ENCODE results near the gene C2orf76. TPM values are rescaled to one million over a fixed set of nuclear protein-coding genes. Genes with fewer than 3 reads are reported as not detected.

The C2orf76 gene
- total and polyA plus RNA-seq, 10 of the 15 experiments (the other 5 are each of a cell fraction or from before 2014, with no cell fraction given), result 14.0 to 46.1 (median 25.4) TPM

GRCh38 chr2:119264781-119265692 lies 101.6 kb downstream of the C2orf76 start:
- Histone ChIP-seq H3K79me2 (ENCODE audit: control insufficient read depth, insufficient read depth, low read length) (no peaks in the 10 kb centered on the region), H3K9ac (ENCODE audit: control insufficient read depth, insufficient read depth, low read length) (no peak overlapping the region), H4K20me1 (ENCODE audit: control insufficient read depth, insufficient read depth) (no peaks in the 10 kb centered on the region), H2AFZ (ENCODE audit: control insufficient read depth, low read depth, low read length) (no peak overlapping the region), H3K36me3 (ENCODE audit: control insufficient read depth in 2 of 2, insufficient read depth in 2 of 2, low read length in 1 of 2) (peaks cover 0 to 2% of the 10 kb centered on the region in 2 experiments; a peak in 1 of 4 replicates), H3K9me3 (replicated peaks; ENCODE audit: control insufficient read depth, insufficient read depth, low read length) (no peaks in the 10 kb centered on the region), H3K27me3 (replicated peaks in 1 of 2; ENCODE audit: control insufficient read depth in 2 of 2, insufficient read depth in 2 of 2, low read length in 1 of 2) (no peaks in the 10 kb centered on the region), H3K4me1 (ENCODE audit: control insufficient read depth, insufficient read depth, low read length) (no peaks in the 10 kb centered on the region), H3K4me2 (ENCODE audit: control insufficient read depth, insufficient read depth) (no peak overlapping the region), H3K27ac (ENCODE audit: control insufficient read depth, insufficient read depth) (no peak overlapping the region), H3K4me3 (no peak overlapping the region)
- intact Hi-C loops (cut with micrococcal nuclease; ENCODE audit: unreplicated experiment), result loop anchor here (1.0 kb wide), 1 partner anchor 384 kb away; no protein-coding TSS in a partner anchor
- 39% methylated on average over 12 of the region's 13 CpGs for WGBS (ENCODE audit: insufficient coverage, insufficient replicate concordance, low lambda C conversion rate, missing lambda C conversion rate)
- in situ Hi-C loops (cut with MboI), result no loop called here
- BruUV-seq (replicated peaks), result no TSS peak
- ChIA-PET SMC1A (ENCODE audit: uncharacterized antibody, unreplicated experiment) (interaction anchor here (0.7 to 1.6 kb wide), 9 partner anchors 13 to 384 kb away, joined by 3 to 6 read pairs (median 3); partner anchors contain the start of gene STEAP3), POLR2A (no interaction called here), RAD21 (ENCODE audit: unreplicated experiment) (interaction anchor here (1.0 to 3.2 kb wide), 2 partner anchors 46 to 383 kb away, joined by 3 to 10 read pairs; no protein-coding TSS in a partner anchor), CTCF (interaction anchor here (0.6 to 1.9 kb wide), 23 partner anchors 9 to 383 kb away, joined by 3 to 11 read pairs (median 4); partner anchors contain the start of genes C2orf76, DBI and STEAP3)
- ATAC-seq, result peak; percentile 100
- FAIRE-seq, result peak; percentile 95
- DNase-seq (ENCODE audit: low read depth, low spot score), result peak; percentile 7
- no peak for TF ChIP-seq POLR2AphosphoS5 (IDR thresholded peaks at IDR 0.05; ENCODE audit: low read length)
- TF ChIP-seq USF1 (IDR thresholded peaks at IDR 0.05; ENCODE audit: borderline replicate concordance, extremely low read length, insufficient read depth, low read depth, low read length), result no peak
- TF ChIP-seq MXI1 (IDR thresholded peaks at IDR 0.05; ENCODE audit: low read depth, low read length), result no peak
- TF ChIP-seq HDAC6 (IDR thresholded peaks at IDR 0.05; ENCODE audit: unreplicated experiment), result no peak
- no peak for TF ChIP-seq POLR2A (IDR thresholded peaks at IDR 0.05; ENCODE audit: low read depth, low read length)
- peak; percentile 87 for TF ChIP-seq SMC3 (IDR thresholded peaks at IDR 0.05; ENCODE audit: borderline replicate concordance, low read length)
- TF ChIP-seq RAD21 (IDR thresholded peaks at IDR 0.05; ENCODE audit: insufficient read depth, low read depth, low read length), result peak; percentile 75
- TF ChIP-seq LARP7 (IDR thresholded peaks at IDR 0.05), result 0 out of 2 replicates have a peak, but pooled peaks have one; percentile 37
- TF ChIP-seq CHD4 (IDR thresholded peaks at IDR 0.05), result no peak
- TF ChIP-seq NBN (IDR thresholded peaks at IDR 0.05), result no peak
- TF ChIP-seq GABPA (IDR thresholded peaks at IDR 0.05; ENCODE audit: low read depth), result no peak
- TF ChIP-seq YY1 (IDR thresholded peaks at IDR 0.05; ENCODE audit: low read depth, low read length), result peak; percentile 50; the same call in 1 of the 2 replicates
- peak; percentile 85 to 94 (median 88) for TF ChIP-seq CTCF (IDR thresholded peaks at IDR 0.05 in 2 of 3, conservative IDR thresholded peaks at IDR 0.05 in 1 of 3; ENCODE audit: control insufficient read depth in 2 of 3, extremely low read depth in 1 of 3, insufficient read depth in 1 of 3, low read depth in 3 of 3, low read length in 3 of 3)
- TF ChIP-seq SMARCA5 (IDR thresholded peaks at IDR 0.05), result peak; percentile 51; the same call in 1 of the 2 replicates
- TF ChIP-seq PRDM15 (CRISPR knock-in tag; IDR thresholded peaks at IDR 0.05), result no peak
- TF ChIP-seq JUND (IDR thresholded peaks at IDR 0.05; ENCODE audit: low read depth, low read length), result no peak
- no peak for TF ChIP-seq TAF1 (IDR thresholded peaks at IDR 0.05; ENCODE audit: borderline replicate concordance, low read depth, low read length)

All from GM12878 (cell line).